ENCODE results near the gene SYT1.
"Not testable (repeated sequence)": the region's sequence is repeated elsewhere in the genome, so short reads cannot be mapped to it uniquely, and the experiment has no call there.

The SYT1 gene

DNA sequence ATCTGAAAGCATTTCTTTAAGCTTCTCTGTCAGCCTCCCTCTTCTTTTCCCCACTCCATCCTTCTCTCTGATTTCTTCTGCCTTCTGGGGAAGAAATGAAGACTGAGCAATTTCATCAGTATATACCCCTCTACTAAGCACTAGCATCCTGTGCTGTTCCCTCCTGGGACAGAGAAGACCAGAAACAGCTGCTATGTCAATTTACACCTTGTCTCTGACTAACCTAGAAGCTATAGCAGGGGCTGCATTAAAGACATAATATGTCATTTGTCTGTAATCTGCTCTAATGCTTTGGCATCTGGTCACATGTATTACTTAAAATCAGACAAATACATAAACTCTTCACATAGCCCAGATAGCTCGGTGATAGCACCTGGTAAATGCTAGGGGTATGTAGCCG, 529.3 kb downstream of the SYT1 start:
- no peak for DNase-seq (ENCODE audit: low read depth in 3 of 3)

DNA sequence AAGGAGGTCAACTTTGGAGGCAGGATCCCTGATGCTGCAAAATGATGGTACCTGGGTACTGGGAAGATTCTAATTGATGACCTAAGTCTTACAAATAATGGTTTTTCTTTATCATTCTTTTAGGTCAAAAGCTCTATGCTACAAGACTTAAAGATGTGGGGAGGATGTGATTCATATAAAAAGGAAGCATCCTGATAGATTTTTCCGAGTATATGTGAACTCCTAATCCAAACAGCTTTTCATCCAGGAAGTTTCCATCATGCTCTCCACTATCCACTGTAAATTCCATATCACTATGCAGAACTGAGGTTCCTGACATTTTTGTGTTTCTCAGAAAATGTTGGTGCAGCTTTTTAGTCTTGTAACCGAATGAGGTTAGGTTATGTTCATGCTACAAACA, 533.0 kb downstream of the SYT1 start:
- DNase-seq (ENCODE audit: low read depth in 3 of 3) = no peak

- no peak for DNase-seq (ENCODE audit: low read depth in 3 of 3)
Measured at GRCh38 chr12:79400481-79400880, 535.9 kb downstream of the SYT1 start.

DNA sequence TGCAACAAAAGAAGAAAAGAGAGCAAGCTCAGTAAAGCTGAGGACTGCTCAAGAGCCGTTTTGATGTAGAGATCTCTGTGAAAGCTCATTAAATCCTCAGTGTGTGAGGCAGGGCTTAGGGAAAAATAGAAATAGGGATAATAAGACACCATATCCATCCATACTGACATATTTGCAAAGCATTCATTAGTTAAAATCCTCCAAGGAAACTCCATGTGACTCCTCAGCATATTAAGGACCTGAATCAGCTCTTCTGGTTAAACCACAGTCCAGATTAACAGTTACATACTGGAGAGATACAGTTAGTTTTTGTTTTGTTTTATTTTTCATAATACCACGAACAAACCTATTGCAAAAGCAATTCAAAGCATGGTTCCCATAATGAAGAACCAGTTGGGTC, 538.0 kb downstream of the SYT1 start:
- no peak for DNase-seq (ENCODE audit: low read depth in 3 of 3)

- no peak for DNase-seq (ENCODE audit: low read depth in 3 of 3)
Measured at GRCh38 chr12:79406993-79407392, 542.4 kb downstream of the SYT1 start.

GRCh38 chr12:79407671-79408622, 543.4 kb downstream of the SYT1 start:
- DNase-seq (ENCODE audit: low read depth in 3 of 3) = no peak

- no peak for DNase-seq (ENCODE audit: low read depth in 3 of 3)
Measured at GRCh38 chr12:79408689-79409088, 544.1 kb downstream of the SYT1 start.

GRCh38 chr12:79409562-79409961, 545.0 kb downstream of the SYT1 start:
- DNase-seq (ENCODE audit: low read depth in 3 of 3) = no peak

DNA sequence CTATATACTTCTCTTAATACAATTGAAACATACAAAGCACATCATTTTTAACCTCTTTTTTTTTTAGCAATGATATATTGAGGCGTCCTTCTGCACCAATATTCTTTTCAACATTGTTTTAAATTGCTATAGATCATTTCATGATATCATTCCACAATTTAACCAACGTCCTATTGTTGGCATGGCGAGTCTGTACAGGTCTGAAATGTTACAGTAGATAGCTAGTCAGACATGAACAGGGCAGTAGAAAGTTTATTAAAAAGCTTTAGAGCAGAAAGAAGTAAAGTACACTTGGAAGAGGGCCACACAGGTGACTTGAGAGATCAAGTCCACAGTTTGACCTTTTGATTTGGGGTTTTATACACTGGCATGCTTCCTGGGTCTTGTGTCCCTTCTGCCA, 547.2 kb downstream of the SYT1 start:
- no peak for DNase-seq (ENCODE audit: low read depth in 3 of 3)

DNA sequence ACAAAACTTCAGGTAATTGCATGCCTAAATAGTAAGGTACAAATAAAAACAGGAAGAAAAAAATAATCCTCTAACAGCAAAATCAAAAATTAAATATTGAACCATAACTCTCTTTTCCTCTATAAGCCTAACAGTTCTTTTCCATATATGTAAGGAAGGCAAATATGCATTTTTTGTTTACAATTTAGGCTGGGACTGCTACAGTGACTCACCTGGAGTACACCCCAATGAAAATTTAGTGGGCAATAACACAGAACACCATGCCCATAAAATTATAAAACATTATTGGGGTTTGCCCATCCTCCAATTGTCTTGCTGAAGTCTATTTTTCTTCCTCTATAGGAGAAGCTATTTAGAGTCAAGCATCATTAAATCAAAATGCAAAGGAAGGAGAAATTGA, 549.2 kb downstream of the SYT1 start:
- DNase-seq (ENCODE audit: low read depth in 3 of 3) = no peak

- no peak for DNase-seq (ENCODE audit: low read depth in 3 of 3)
Measured at GRCh38 chr12:79414252-79414651, 549.7 kb downstream of the SYT1 start.

DNA sequence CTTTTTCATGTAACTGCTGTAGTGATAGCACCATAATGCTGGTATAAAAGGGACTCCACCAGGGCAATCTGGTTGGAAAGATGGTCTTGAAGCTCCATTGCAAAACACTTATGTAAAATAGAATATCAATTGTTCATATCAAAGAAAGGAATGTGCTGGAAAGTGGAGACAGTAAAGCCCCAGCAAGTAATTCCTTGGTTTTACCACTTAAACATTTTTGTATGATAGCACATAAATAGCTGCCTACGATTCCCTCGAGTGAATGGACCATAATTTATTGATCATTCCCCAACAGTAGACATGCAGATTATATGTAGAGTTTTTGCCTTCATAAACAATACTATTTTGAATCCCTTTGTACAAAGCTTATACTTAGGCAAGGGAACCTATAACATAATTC, 550.7 kb downstream of the SYT1 start:
- no peak for DNase-seq (ENCODE audit: low read depth in 3 of 3)

GRCh38 chr12:79415746-79416435, 551.3 kb downstream of the SYT1 start:
- DNase-seq (ENCODE audit: low read depth in 3 of 3) = no peak

GRCh38 chr12:79420146-79420618, 555.6 kb downstream of the SYT1 start:
- DNase-seq (ENCODE audit: low read depth in 3 of 3) = no peak

DNA sequence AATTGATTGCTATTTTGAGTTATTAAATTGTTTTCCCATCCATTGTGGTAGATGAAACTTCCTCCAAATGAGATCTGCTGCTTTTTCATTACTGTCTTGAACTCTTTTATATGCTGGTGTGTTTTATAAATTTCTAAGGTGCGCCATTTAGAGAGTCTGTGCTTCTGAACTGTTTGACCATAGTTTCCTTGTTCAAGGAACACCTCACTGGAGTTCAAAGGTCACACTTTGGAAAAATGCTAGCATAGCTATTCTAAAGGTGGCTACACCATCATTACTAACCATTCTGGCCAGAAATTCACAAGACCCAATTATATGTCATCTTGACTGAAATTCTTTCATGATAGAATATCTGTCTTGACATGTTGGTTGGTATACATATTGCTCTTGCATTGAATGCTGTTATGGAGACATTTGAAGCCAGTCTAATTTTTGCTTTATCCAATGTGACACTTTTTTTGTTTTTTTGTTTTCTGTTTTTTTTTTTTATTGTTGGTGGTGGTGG, 556.7 kb downstream of the SYT1 start:
- DNase-seq (ENCODE audit: low read depth in 3 of 3) = no peak

DNA sequence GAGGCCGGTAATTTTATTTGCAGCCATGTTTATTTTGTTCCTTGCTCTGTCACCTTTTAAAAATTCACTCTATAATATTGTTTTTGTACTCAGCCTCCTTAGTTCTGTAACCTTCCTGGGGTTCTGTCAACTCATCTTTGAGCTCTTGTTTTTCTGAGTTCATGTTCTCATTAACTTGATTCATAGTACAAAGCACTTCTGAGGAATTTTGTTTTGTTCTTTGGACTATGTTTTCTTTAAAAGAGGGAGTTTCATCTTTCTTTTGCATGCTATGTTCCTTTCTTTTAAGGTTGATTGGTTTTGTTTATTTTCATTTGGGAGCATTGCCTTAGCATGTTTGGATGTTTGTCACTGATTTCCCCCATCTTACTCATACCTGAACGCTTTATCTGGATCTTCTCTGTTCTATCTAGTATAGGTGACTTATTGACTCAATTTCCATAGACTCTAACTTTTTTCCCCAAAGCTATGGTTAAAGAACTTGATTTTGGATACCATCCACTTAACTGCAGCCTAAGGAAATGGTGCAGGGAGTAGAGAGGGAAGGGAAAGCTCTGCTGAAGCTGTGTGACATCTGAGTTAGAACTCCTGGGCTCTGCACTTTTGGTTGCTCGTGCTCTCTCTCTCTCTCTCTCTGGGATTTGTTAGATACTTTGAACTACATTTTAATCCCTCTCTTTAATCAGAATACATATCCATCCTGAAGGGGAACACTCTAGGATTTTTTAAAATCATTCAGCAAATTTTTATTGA, 557.7 kb downstream of the SYT1 start:
- DNase-seq (ENCODE audit: low read depth in 3 of 3) = no peak

DNA sequence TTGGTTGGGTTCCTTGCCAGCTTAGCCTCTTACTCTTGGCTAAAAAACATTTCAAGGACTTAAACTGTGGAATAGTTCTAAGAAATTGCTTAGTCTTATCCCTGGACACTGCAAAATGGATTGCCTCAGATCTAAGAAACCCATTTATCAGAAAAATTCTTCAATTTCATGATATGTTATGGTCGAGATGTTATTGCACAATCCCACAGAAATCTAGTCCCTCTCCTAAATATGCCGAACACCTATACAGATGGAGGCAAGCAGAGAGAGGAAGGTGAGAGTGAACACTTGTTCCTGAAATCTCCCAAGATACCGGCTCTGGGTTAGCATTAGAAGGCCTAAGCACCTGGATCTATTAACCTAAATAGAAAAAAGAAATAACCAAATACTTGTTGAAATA, 559.0 kb downstream of the SYT1 start:
- DNase-seq (ENCODE audit: low read depth in 3 of 3) = no peak

DNA sequence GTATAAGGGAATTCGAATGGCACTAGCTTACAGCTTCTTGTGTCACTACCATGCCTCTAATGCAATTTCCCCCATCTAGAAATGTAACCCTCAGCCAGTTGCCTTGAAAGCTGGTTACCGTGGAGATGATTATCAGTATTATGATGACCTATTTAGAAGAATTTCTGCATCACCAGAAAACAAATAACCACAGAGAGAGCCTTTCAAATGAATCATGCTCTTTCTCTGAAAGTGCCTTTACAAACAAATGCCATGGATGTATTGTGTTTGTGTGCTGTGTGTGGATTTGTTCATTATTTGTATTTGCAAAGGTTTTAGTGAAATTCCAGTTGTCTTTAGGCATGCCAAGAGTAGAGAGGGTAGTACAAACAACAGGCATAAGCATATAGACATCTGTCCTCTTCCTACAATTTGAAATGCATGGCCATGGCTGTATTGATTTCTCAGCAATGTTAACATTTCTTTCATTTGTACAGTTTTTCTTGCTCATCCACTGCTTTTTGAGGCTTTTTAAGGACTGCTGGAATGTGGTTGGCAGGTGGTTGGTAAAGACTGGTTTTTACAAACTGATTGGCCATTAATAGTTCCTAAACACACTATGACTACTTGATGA, 559.6 kb downstream of the SYT1 start:
- no peak for DNase-seq (ENCODE audit: low read depth in 3 of 3)

DNA sequence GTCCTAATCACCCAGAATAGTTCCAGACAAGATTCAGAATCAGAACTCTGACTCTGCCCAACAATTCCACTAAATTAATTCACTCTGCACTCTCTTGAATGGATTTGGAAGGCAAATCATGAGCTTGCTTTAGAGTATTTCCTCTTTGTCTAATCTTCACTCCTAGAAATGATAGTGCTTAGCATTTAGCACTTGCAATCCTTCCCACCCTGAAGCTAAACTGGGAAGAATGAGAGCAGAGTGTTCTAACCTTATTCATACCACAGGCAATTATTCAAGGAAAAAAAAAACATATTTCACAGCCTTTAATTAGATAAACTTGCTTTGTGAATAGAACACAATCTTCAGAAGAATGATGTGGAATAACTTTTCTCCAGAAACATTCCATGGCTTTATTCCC, 561.5 kb downstream of the SYT1 start:
- no peak for DNase-seq (ENCODE audit: low read depth in 3 of 3)

GRCh38 chr12:79426744-79427143, 562.2 kb downstream of the SYT1 start:
- DNase-seq (ENCODE audit: low read depth in 3 of 3) = not testable (repeated sequence)

DNA sequence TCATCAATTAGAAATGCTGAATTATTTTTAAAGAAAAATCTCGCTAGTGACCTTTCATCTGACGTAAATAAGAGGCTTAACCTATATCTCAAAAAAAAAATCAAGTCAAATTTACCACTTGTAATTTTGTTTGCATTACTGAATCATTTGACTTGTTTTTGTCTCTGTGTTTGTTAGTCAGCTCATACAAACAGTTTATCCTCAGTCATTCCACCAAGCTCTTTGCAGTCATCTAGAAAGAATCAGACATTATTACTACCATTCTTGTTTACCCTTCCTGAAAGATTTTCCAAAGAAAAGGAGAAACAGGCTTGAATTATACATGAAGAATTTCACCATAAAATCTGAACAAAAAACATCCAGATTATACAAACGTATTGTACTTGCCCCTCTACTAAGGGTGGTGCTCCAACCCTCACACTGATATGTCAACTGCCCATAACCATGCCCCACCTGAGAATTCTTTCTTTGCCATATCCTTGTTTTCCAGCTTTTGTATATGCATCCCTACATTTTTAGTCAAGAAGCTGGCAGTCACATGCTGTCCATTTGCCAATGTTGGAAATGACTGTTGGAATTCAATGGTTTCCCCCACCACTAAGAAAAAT, 569.0 kb downstream of the SYT1 start:
- no peak for DNase-seq (ENCODE audit: low read depth in 3 of 3)

Data from stimulated activated CD4-positive, alpha-beta T cell treated with anti-CD3 and anti-CD28 coated beads, TNF-alpha, amount 100 ng/mL, for 48 hours (primary cell).